GM21529 (cell line): ENCODE data around the gene TRAPPC3.

Experiments used
- ATAC-seq: cut with Tn5 transposase; IDR thresholded peaks from one replicate; pipeline ENCODE4 v1.9.1; 2021; ENCODE audit not compliant: unreplicated experiment

Gene TRAPPC3

GRCh38 chr1:36126797-36127500, 22.3 kb downstream of the TRAPPC3 start:
- ATAC-seq = no peak

GRCh38 chr1:36126005-36126716, 23.1 kb downstream of the TRAPPC3 start:
- no peak for ATAC-seq

- no peak for ATAC-seq
Measured at GRCh38 chr1:36125129-36125991, 23.9 kb downstream of the TRAPPC3 start, which contains the start of gene COL8A2. TSS of gene COL8A2 (minus strand) at chr1:36125222. CDS start at chr1:36100242, 24,980 bp downstream.

GRCh38 chr1:36124404-36125128, 24.7 kb downstream of the TRAPPC3 start:
- no peak for ATAC-seq

GRCh38 chr1:36123356-36123755, 25.9 kb downstream of the TRAPPC3 start:
- ATAC-seq = no peak

- no peak for ATAC-seq
Measured at GRCh38 chr1:36122062-36123030, 26.9 kb downstream of the TRAPPC3 start.

- no peak for ATAC-seq
Measured at GRCh38 chr1:36119456-36119855, 29.8 kb downstream of the TRAPPC3 start.

GRCh38 chr1:36118447-36119204, 30.7 kb downstream of the TRAPPC3 start:
- ATAC-seq = no peak

- no peak for ATAC-seq
Measured at GRCh38 chr1:36116901-36117300, 32.4 kb downstream of the TRAPPC3 start.

GRCh38 chr1:36115931-36116330, 33.4 kb downstream of the TRAPPC3 start:
- no peak for ATAC-seq

GRCh38 chr1:36115200-36115669, 34.1 kb downstream of the TRAPPC3 start:
- ATAC-seq = no peak

GRCh38 chr1:36114371-36114770, 34.9 kb downstream of the TRAPPC3 start:
- ATAC-seq = no peak

GRCh38 chr1:36112823-36113222, 36.5 kb downstream of the TRAPPC3 start:
- no peak for ATAC-seq

- no peak for ATAC-seq
Measured at GRCh38 chr1:36111151-36111550, 38.1 kb downstream of the TRAPPC3 start.

- ATAC-seq = no peak
Measured at GRCh38 chr1:36109041-36109679, 40.1 kb downstream of the TRAPPC3 start.

- ATAC-seq = no peak
Measured at GRCh38 chr1:36108314-36108713, 41.0 kb downstream of the TRAPPC3 start.

GRCh38 chr1:36107394-36107793, 41.9 kb downstream of the TRAPPC3 start:
- no peak for ATAC-seq

GRCh38 chr1:36106269-36106668, 43.0 kb downstream of the TRAPPC3 start:
- ATAC-seq = no peak
